Heart left ventricle (tissue), 13 donors: Measurements from ENCODE around the gene NLRP5.

Experiments
- CTCF ChIP-seq, 12 donors: fragments of 200-600 bp; sonication (generic) in 4 of 12; IDR thresholded peaks; one replicate each; pipeline versions ENCODE4 v1.5.0 to v1.8.0; 2018 to 2022; ENCODE audit warnings: antibody characterized with exemption in 12 of 12, mild to moderate bottlenecking in 5 of 12
- POLR2A ChIP-seq, 2 donors: fragments of 450-650 bp; IDR thresholded peaks; one replicate each; pipeline ENCODE4 v1.6.1; 2017; ENCODE audit warnings: antibody characterized with exemption in 2 of 2, mild to moderate bottlenecking in 2 of 2, moderate library complexity in 2 of 2
- donor health status: ischemic (EF 13 %, LVEDD 7.1; RV severe dilation, severe dysfunction).
- donor health status: DM: no; HTN: yes; CAD: no.
- donor health status: DM: no; HTN: no; CAD: no.
- donor health status: ischemic (EF 25% LVEDD 6.9; RV normal size, moderate dysfunction).
- donor health status: ischemic (EF 25% LVEDD 5.7; RV mildly dilated, moderate dysfunction).
- donor health status: ischemic (EF 35%, LVEDD 5.7; RV mildly dilated, moderate dysfunction).
- donor health status: nonischemic (EF 11% LVEDD 7.7; RV severe dilation, severe dysfunction).
- donor health status: DM: yes; HTN: yes; CAD: no.
- donor health status: PGD.
- donor health status: ischemic (EF 29% LVEDD 5.4; RV normal size, mild dysfunction).
- donor health status: nonischemic (EF 23%, LVEDD 6.1; RV moderate dilation, normal function).

GRCh38 chr19:55973982-55974381 is 12.6 kb upstream of the NLRP5 start:
- no peak for TF ChIP-seq CTCF (IDR thresholded peaks at IDR 0.05)
- no peak for TF ChIP-seq POLR2A (IDR thresholded peaks at IDR 0.05)
